Right ventricle myocardium superior (tissue), 1 donor: ENCODE data around the gene TMEM233. TPM values are rescaled to one million over a fixed set of nuclear protein-coding genes. Genes with fewer than 3 reads are reported as not detected.
"Not testable (repeated sequence)": the region's sequence is repeated elsewhere in the genome, so short reads cannot be mapped to it uniquely, and the experiment has no call there.

Experiments used
- ATAC-seq: fragments of 200-7000 bp; cut with Tn5 transposase; one replicate; pipeline ENCODE4 v1.9.1; 2020; ENCODE audit warnings: mild to moderate bottlenecking; ENCODE audit not compliant: poor library complexity
- DNase-seq: peaks from one replicate; pipeline ENCODE4 v3.0.0-alpha.2; 2020
- intact Hi-C: fragments of 100-400 bp; cut with DNase I; formaldehyde crosslinking; loops from one replicate; pipeline ENCODE4 v1.11.2; 2022
- total RNA-seq: library from RNA; stranded (reverse); fragmentation: NEBNext Ultra II Directional; extraction: Animal tissue kit (Norgen Biotek cat#: 25700); gene quantifications from one replicate; pipeline ENCODE4 v1.2.1, GENCODE V29; 2021
- donor health status: DM: no; HTN: yes; CAD: no; lungs with severe emphysema.

Gene TMEM233
- total RNA-seq, 1 donor from 2014 or later, result 0.13 TPM

DNA sequence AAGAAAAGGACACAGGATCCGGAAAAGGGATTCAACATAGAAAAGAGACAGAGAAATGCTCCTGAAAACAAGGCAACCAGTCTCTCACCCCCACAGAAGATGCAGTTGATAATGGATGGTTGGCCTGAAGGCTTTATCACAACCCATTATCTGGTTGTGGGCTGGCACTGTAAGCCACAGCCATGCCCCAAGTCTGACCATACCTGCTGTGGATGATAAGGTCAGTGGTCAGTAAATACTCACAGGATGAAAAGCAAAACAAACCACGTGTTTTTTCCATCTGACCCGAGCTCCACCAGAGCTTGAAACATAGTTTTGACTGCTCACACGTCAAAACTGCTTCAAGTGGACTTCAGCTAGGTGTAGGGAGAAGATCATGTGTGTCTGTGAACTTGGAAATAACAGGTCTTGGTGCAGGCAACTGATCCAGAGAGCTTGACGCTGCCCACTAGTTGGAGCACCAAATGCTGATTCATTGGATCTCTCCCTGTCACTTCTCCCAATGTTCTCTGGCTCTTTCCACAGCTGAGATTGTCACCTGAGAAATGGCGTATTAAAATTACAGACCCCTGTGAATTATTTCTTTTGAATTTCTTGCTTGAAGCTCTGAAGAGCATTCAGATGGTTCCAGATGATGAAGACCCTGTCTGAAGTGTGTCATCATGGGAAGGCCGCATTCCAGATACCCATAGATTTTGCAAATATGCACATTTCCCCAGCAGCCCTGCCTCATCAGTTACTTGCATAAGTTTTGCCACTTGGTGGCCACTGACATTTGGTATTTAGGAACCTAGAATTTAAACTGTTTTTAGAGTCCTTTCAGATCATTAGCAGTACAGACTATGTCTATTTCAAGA, 8.5 kb downstream of the TMEM233 start:
- intact Hi-C loops, result no loop called here
- ATAC-seq (no peak), DNase-seq (no peak)

DNA sequence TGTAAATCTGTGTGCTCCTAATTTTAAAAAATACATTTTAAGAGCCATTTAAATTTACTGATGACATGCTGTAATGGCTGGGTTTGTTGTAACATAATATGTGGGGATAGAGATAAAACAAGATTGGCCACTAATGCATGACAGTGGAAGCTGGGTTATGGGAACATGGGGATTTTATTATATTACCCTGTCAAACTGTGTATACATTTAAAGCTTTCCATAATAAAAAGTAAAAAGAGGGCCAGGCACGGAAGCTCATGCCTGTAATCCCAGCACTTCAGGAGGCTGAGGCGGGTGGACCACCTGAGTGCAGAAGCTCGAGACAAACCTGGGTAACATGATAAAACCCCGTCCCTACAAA, 9.1 kb downstream of the TMEM233 start:
- intact Hi-C loops, result no loop called here
- DNase-seq, result no peak
- no peak for ATAC-seq

DNA sequence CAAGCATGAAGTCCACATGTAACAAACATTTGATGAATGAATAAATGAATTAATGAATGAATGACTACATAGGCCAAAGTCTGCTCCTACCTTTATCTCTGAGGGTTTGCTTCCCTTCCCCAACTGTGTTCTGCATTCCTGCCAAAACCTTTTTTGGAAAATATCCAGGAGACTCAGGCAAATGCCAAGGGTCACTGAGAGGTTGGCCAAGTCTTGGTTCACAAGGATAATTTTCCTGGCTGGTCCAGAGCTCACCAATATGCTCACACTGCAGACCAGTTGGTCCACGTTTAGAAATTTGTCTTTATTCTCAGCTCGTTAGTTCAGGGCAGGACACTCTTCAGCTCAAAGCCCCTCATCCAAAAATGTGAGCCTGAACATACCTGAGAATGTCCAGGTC, 10.2 kb downstream of the TMEM233 start:
- intact Hi-C loops, result no loop called here
- ATAC-seq (no peak), DNase-seq (no peak)

DNA sequence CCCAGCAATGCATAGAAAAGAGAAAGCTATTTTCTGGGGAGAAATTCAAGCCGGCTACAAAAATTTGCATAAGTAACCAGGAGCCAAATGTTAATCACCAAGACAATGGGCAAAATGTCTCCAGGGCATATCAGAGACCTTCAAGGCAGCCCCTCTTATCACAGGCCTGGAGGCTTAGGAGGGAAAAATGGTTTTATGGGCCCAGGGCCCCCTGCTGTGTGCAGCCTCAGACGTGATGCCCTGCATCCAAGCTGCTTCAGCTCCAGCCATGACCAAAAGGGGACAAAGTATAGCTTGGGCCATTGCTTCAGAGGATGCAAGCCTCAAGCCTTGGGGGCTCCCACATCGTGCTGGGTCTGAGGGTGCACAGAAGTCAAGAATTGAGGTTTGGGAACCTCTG, 15.8 kb downstream of the TMEM233 start:
- ATAC-seq, result no peak
- DNase-seq, result no peak
- intact Hi-C loops, result no loop called here

DNA sequence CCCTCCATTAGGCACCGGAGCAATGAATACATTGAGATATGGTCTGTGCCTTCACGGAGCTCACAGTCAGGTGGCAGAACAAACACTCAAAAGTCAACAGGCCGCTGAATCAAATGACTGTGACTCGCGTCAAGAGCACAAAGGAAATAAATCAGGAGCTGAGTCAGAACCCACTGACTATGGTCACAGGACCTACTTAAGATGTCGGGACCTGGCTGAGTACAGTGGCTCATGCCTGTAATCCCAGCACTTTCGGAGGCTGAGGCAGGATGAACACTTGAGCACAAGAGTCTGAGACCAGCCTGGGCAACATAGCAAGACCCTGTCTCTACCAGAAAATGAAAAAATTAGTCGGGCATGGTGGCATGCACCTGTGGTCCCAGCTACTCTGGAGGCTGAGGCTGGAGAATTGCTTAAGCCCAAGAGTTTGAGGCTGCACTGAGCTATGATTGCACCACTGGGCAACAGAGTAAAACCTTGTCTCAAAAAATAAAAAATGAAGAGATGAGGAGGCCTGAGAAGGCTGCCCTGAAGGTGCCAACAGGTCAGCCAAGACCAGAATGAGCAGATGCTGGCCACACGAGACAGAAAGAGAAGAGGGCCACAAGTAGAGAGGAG, 19.9 kb downstream of the TMEM233 start:
- no peak for ATAC-seq
- intact Hi-C loops, result no loop called here

DNA sequence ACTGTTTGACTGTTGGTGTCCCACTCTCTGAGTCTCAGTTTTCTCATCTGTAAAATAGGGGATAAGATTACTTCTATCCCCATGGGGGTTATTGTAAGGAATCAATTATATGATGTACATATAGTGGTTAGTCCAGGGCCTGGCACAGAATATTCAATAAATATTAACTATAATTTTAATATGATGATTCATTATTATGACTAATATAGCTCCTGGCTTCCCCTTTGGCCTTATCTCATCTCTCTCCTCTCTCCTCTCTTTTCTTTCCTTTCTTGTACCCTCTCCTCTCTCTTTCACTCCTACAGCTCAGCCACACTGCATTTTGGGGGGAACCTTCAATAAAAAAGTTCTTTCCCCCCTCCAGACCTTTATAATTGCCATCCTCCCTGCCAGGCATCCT, 21.1 kb downstream of the TMEM233 start:
- intact Hi-C loops, result no loop called here
- DNase-seq (no peak), ATAC-seq (no peak)

More for the DNA sequence above, 19.9 kb downstream of the TMEM233 start:
- no peak for DNase-seq

DNA sequence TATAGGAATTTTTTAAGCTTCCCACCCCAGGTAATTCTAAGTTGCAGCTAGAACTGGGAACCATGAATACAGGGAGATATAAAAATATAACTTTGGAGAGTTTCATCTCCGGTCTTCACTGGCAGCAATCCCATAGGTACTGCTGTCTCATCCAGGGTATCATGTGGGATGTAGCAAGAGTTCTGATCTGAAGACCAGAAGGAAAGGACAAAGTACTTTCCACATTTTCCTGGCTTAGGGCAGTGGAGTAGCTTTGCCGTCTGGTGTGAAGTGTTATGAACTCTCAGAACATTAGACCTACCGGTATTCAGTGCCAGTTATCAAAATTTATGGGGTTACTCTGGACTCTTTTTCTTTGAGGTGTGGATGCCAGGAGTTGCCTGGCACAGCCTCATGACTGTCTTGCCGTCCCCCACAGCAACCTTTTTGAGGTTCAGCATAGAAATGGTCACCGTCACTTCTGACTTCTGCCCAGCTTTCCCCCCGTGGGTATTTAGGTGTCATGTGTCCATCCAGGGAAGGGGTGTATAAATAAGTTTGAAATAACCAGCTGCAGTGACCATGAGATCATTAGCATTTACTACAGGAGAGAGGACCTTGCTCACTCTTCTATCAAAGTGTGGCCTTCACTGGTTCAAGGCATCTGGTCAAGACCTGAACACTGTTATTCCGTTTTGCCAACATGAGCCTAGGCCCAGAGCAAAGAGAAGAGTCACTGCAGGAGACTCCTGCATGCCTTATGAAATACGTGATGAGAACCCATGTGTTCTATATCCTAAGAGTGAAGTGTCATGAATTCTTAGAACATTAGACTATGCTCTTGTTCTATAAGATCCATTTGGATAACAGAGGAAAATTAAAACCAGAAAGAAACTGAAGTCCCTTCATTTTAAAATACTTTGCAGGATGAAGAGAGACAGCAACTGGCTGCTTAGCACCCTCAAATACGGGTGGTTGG, 22.2 kb downstream of the TMEM233 start:
- no peak for DNase-seq
- intact Hi-C loops, result no loop called here
- no peak for ATAC-seq

DNA sequence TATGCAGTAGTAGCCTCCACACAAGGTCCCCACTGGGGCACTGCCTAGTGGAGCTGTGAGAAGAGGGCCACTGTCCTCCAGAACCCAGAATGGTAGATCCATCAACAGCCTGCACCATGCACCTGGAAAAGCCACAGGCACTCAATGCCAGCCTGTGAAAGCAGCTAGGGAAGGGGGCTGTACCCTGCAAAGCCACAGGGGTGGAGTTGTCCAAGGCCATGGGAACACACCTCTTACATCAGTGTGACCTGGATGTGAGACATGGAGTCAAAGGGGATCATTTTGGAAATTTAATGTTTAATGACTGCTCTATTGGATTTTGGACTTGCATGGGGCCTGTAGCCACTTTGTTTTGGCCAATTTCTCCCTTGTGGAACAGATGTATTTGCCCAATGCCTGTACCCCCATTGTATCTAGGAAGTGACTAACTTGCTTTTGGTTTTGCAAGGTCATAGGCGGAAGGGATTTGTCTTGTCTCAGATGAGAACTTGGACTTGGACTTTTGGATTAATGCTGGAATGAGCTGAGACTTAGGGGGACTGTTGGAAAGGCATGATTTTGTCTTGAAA, 24.8 kb downstream of the TMEM233 start:
- intact Hi-C loops, result not testable (repeated sequence)

DNA sequence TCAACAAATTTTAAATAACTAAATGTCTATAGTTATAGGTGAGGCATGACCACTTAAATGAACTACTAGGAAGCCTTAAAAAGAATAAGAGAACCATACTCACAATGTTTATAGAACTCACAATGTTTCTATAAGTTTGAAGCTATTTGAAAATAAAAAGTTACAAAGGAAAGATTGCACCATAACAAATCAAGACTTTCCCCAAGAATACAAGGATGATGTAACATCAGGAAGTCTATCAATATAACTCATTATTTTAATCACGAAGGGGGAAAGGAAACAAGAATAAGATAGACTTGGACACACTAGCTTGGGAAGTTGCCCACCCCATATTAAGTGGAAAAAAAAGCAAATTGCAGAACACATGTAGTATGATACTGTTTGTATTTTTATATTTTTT, 26.9 kb downstream of the TMEM233 start:
- ATAC-seq, result no peak
- intact Hi-C loops, result no loop called here
- DNase-seq, result no peak

More for the DNA sequence above, 24.8 kb downstream of the TMEM233 start:
- ATAC-seq, DNase-seq: not testable (repeated sequence)

DNA sequence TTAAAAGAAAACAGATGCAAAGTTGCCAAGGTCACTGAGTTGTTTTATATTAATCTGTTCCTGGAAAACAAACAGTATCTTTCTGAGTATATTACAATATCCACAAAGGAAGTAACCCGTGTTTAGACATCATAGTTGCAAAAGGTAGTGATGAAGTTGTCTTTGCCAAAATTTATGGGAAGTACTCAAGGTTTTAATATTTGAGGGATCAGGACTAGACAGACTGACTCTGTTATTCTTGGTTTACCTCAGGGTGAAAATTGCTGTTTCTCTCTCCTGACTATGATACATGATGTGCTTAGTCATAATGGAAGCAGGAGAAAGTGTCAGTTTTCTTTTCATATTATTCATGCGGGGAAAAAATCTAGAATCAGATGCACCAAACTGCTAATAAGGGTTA, 28.3 kb downstream of the TMEM233 start:
- ATAC-seq, result no peak
- intact Hi-C loops, result no loop called here
- no peak for DNase-seq

DNA sequence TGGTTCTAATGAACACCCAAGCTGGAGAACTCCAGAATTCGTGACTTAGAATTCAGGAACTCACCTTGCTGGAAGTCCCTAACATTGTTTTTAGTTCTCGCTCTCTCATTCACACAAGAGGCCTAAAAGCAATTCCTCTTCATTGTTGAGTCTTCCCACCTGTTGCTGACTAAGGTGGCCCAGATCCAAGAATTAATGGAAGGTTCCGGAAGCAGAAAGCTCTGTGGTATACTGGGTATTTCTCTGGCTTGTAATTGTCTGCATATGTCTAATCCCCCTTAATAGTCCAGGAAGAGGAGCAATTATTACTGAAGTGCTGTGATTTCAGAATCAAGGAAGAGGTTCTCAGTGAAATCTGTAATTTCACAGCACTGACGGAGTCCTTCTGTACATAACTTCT, 31.4 kb downstream of the TMEM233 start:
- DNase-seq (no peak), ATAC-seq (no peak)
- intact Hi-C loops, result no loop called here

DNA sequence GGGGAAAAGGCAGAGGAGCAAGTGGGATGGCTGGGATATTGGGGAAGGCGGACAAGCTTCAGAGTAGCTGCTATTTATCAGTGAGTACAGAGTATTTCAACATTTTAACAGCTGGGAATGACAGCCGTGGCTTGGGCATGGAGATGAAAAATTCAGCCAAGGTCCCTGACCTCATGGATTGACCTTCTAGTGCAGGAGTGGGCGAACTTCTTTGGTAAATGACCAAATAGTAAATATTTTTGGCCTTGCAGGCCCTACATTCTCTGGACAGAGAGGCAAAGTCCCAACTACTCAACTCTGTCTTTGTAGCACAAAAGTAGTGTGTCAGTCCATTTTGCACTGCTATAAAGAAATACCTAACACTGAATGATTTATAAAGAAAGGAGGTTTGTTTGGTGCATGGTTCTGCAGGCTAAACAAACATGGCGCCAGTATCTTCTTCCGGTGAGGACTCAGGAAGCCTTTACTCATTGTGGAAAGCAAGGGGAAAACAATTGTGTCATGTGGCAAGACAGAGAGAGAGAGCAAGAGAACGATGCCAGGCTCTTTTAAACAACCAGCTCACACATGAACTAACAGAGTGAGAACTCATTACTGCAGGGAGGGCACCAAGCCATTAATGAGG, 33.6 kb downstream of the TMEM233 start:
- ATAC-seq (no peak), DNase-seq (no peak)
- intact Hi-C loops, result no loop called here

DNA sequence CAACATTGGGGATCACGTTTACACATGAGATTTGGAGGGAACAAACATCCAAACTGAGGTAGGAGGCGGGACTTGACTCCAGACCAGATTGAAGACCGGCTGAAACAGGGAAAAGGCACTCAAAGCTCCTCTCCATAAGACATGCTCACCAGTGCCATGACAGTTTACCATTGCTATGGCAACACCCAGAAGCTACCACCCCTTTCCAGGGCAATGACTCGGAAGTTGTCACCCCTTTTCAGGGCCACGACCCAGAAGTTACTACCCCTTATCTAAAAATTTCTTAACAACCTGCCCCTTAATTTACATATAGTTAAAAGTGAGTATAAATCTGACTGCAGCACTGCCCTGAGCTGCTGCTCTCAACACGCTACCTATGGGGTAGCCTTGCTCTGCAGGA, 34.1 kb downstream of the TMEM233 start:
- intact Hi-C loops, result no loop called here
- no peak for DNase-seq
- ATAC-seq, result no peak

DNA sequence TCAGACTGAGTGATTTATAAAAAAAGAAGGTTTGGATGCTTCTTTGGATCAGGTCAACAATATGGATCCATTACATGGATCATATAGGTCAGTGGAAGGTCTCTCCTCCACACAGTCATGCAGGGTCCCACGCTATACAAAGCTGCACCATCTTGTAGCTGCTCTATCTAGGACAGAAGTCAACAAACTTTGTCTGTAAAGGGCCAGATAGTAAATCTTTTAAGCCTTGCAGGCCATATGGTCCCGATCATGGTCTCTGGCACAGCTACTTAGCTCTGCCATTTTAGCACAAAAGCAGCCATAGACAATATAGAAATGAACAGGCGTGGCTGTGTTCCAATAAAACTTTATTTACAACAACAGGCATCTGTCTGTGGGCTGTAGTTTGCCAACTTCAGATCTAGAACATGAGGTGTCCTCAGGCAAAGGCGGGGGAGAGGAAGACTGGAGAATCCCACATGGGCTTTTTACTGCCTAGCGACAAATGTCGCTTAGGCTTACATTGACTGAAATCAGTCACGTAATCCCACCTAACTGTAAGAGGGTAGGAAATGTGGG, 36.7 kb downstream of the TMEM233 start:
- DNase-seq (no peak), ATAC-seq (no peak)
- intact Hi-C loops, result no loop called here

DNA sequence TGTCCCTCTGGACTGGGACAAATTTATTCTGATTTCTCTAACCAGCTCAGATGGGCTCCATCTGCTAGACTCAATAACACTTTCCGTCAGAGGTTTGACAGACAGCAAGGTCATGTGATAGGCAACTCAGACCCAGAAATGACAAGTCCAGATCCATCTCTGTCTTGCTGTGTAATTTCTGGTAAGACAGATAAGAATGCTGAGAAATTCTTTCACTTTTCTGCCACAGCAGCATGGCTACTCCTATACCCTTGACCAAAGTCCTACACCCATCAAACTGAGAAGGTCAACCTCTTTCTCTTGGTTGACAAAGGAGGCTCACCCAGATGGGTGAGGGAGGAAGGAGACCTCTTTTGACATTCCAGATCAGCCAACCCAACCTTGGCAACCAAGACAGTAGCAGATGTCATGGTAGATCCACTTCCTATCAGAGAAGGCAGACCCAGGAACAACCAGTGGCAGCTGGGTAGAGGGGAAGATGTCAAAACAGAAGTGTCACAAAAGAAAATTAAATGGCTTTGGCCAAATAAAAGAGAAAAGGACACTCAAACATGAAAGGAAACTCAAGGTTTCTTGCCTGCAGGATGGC, 37.5 kb downstream of the TMEM233 start:
- intact Hi-C loops, result no loop called here
- DNase-seq, result no peak
- no peak for ATAC-seq

DNA sequence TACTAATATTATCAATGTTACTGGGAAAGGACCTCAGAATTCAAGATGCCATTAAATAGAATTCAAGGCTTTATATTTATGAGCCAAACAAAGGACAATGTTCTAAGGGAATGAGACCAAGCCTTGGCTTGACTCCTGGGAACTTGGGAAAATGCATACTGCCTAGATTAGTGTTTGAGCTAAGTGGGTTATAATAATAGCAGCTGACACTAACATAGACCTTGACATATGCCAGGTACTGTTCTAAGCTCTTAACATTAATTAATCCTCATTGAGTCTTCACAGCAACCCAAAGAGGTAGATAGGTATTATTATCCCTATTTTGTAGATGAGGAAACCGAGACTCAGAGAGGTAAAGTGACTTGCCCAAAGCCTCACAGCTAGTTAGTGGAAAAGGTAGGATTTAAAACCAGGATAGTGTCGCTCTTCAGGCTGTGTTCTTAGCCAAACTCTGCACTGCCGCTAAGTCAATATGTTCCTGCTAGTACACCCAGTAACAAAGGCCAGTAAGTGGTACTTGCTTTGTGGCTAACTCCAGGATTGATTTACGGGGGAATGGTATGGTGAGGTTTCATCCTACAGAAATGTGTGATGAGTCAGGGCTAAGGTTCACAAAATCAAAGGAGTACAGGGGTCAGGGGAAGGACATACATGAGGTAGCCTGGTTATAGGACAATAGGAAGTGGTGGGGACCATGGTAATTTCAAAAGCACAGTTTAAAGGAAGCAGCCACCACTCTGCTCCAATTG, 38.5 kb downstream of the TMEM233 start:
- DNase-seq (no peak), ATAC-seq (peak; percentile 75)
- intact Hi-C loops, result no loop called here

DNA sequence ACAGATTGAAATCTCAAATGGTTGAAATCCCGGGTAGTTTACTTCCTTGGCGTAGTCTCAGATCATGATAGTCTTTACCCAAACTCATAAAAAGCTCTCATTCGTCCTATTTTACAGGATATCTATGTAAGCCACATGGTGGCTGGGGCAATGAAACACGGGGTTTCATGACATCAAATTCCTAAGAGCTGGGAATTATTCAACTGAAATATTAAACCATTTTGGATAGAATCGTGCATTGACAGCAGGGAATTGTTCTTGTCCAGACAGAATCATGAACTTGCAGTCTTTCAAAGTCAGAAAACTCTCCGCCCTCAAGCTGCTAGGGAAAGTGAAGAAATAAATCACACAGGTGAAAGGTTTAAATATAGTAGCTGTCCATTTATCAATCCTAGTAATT, 41.2 kb downstream of the TMEM233 start:
- no peak for DNase-seq
- ATAC-seq, result no peak
- intact Hi-C loops, result no loop called here
